Panc1 (cell line): ENCODE measurements around the gene CSMD2.

ENCODE experiments used
- POLR2AphosphoS5 ChIP-seq: IDR thresholded peaks from 2 replicates; pipeline ENCODE4 v1.6.1; 2012; ENCODE audit warnings: mild to moderate bottlenecking, low read depth, low read length, moderate library complexity
- TCF7L2 ChIP-seq: IDR thresholded peaks from 2 replicates; pipeline ENCODE4 v1.6.1; 2011; ENCODE audit warnings: mild to moderate bottlenecking, low read depth, low read length, inconsistent platforms
- TF ChIP-seq, protein P1 (sequence below): fragments of 450-650 bp; IDR thresholded peaks from 2 replicates; pipeline ENCODE4 v1.5.1; 2017; ENCODE audit warnings: mild to moderate bottlenecking
- TF ChIP-seq, protein P2 (sequence below), 2 experiments: IDR thresholded peaks; 2 replicates each; pipeline ENCODE4 v1.6.1; 2011 to 2012; ENCODE audit warnings: low read depth in 2 of 2, control low read depth in 1 of 2, low read length in 1 of 2, mild to moderate bottlenecking in 1 of 2, moderate library complexity in 1 of 2; ENCODE audit not compliant: insufficient read depth in 1 of 2

DNA sequence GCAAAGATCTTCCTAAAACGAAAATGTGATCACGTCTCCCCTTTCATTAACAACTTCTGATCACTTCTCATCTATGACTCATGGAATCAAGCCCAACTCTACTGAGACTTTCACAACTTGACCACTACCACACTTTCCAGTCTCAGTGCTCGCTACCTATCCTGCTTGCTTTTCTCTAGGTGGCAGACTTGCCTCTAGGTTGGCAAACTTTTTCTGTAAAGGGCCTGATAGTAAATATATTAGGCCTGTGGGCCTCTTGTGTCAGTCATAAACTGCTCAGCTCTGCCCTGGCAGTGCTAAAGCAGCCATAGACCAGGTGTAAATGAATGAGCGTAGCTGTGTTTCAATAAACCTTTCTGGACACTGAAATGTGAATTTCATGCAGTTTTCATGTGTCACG is 322.7 kb downstream of the CSMD2 start:
- TF ChIP-seq, protein P1, sequence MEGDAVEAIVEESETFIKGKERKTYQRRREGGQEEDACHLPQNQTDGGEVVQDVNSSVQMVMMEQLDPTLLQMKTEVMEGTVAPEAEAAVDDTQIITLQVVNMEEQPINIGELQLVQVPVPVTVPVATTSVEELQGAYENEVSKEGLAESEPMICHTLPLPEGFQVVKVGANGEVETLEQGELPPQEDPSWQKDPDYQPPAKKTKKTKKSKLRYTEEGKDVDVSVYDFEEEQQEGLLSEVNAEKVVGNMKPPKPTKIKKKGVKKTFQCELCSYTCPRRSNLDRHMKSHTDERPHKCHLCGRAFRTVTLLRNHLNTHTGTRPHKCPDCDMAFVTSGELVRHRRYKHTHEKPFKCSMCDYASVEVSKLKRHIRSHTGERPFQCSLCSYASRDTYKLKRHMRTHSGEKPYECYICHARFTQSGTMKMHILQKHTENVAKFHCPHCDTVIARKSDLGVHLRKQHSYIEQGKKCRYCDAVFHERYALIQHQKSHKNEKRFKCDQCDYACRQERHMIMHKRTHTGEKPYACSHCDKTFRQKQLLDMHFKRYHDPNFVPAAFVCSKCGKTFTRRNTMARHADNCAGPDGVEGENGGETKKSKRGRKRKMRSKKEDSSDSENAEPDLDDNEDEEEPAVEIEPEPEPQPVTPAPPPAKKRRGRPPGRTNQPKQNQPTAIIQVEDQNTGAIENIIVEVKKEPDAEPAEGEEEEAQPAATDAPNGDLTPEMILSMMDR = no peak
- TF ChIP-seq POLR2AphosphoS5 = no peak
- TF ChIP-seq TCF7L2 = no peak
- TF ChIP-seq, protein P2, sequence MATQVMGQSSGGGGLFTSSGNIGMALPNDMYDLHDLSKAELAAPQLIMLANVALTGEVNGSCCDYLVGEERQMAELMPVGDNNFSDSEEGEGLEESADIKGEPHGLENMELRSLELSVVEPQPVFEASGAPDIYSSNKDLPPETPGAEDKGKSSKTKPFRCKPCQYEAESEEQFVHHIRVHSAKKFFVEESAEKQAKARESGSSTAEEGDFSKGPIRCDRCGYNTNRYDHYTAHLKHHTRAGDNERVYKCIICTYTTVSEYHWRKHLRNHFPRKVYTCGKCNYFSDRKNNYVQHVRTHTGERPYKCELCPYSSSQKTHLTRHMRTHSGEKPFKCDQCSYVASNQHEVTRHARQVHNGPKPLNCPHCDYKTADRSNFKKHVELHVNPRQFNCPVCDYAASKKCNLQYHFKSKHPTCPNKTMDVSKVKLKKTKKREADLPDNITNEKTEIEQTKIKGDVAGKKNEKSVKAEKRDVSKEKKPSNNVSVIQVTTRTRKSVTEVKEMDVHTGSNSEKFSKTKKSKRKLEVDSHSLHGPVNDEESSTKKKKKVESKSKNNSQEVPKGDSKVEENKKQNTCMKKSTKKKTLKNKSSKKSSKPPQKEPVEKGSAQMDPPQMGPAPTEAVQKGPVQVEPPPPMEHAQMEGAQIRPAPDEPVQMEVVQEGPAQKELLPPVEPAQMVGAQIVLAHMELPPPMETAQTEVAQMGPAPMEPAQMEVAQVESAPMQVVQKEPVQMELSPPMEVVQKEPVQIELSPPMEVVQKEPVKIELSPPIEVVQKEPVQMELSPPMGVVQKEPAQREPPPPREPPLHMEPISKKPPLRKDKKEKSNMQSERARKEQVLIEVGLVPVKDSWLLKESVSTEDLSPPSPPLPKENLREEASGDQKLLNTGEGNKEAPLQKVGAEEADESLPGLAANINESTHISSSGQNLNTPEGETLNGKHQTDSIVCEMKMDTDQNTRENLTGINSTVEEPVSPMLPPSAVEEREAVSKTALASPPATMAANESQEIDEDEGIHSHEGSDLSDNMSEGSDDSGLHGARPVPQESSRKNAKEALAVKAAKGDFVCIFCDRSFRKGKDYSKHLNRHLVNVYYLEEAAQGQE (IDR thresholded peaks at IDR 0.05; ENCODE audit: insufficient read depth in 1 of 2, low read depth in 2 of 2, low read length in 1 of 2) = no peak
